ENCODE data around the gene MMP19.

- no peak for TF ChIP-seq CTCF (IDR thresholded peaks at IDR 0.05)
- no peak for TF ChIP-seq EZH2 (IDR thresholded peaks at IDR 0.05)
These were observed at the start of gene MMP19 for GRCh38 chr12:55842681-55843429.

All from neural progenitor cell (in vitro differentiated cells).